ENCODE results near the gene PPM1L.

DNA sequence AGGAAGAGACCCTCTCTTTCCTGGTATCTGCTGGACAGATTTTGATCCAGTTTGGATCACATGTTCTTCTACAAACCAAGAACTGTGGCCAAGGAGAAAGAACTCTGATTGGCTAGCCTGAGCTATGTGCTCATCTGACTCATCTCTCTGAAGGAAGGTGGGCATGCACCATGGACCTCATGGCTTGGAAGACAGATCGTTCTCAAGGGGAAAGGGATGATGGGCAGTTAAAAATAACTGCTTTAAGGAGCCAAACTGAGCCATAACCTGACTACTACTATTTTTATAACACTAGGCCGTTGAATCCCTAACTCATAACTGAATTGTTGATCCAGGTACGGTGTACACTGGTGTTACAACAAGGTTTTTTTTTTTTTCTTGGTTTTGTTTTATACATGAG is 236.7 kb downstream of the PPM1L start:
- TF ChIP-seq HINFP (CRISPR knock-in tag; IDR thresholded peaks at IDR 0.05; ENCODE audit: low read depth), result no peak
- TF ChIP-seq, protein P1, sequence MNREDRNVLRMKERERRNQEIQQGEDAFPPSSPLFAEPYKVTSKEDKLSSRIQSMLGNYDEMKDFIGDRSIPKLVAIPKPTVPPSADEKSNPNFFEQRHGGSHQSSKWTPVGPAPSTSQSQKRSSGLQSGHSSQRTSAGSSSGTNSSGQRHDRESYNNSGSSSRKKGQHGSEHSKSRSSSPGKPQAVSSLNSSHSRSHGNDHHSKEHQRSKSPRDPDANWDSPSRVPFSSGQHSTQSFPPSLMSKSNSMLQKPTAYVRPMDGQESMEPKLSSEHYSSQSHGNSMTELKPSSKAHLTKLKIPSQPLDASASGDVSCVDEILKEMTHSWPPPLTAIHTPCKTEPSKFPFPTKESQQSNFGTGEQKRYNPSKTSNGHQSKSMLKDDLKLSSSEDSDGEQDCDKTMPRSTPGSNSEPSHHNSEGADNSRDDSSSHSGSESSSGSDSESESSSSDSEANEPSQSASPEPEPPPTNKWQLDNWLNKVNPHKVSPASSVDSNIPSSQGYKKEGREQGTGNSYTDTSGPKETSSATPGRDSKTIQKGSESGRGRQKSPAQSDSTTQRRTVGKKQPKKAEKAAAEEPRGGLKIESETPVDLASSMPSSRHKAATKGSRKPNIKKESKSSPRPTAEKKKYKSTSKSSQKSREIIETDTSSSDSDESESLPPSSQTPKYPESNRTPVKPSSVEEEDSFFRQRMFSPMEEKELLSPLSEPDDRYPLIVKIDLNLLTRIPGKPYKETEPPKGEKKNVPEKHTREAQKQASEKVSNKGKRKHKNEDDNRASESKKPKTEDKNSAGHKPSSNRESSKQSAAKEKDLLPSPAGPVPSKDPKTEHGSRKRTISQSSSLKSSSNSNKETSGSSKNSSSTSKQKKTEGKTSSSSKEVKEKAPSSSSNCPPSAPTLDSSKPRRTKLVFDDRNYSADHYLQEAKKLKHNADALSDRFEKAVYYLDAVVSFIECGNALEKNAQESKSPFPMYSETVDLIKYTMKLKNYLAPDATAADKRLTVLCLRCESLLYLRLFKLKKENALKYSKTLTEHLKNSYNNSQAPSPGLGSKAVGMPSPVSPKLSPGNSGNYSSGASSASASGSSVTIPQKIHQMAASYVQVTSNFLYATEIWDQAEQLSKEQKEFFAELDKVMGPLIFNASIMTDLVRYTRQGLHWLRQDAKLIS (CRISPR knock-in tag; IDR thresholded peaks at IDR 0.05), result no peak

All from HepG2 (cell line).